ENCODE measurements around the gene FBN3.

DNA sequence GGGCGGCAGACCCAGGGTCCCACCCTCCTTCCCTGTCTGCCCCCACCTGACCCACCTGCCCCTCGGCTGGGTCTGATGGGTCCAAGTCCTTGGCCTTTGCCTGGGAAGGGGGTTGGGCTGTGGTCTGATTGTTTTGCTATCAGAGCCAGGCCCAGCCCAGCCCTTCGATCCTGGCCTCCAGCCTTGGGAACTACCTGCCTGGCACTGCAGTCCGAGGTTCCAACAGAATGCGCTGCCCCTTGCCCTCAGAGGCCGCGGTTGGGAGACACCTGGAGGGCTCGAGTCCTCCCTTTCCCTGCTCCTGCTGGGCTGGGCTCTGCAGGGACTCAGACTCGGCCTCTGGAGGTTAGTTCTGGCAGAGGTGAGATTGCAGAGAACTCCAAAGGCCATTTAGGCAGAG is 95.2 kb downstream of the FBN3 start:
- TF ChIP-seq, protein P1, sequence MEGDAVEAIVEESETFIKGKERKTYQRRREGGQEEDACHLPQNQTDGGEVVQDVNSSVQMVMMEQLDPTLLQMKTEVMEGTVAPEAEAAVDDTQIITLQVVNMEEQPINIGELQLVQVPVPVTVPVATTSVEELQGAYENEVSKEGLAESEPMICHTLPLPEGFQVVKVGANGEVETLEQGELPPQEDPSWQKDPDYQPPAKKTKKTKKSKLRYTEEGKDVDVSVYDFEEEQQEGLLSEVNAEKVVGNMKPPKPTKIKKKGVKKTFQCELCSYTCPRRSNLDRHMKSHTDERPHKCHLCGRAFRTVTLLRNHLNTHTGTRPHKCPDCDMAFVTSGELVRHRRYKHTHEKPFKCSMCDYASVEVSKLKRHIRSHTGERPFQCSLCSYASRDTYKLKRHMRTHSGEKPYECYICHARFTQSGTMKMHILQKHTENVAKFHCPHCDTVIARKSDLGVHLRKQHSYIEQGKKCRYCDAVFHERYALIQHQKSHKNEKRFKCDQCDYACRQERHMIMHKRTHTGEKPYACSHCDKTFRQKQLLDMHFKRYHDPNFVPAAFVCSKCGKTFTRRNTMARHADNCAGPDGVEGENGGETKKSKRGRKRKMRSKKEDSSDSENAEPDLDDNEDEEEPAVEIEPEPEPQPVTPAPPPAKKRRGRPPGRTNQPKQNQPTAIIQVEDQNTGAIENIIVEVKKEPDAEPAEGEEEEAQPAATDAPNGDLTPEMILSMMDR (IDR thresholded peaks at IDR 0.05): no peak
- TF ChIP-seq POLR2AphosphoS5 (IDR thresholded peaks at IDR 0.05): no peak
